MCF 10A (cell line): Measurements from ENCODE around the gene RAX2. TPM values are rescaled to one million over a fixed set of nuclear protein-coding genes. Genes with fewer than 3 reads are reported as not detected.

Experiments used
- BruUV-seq: library from RNA; stranded (reverse); fragments of 400-500 nt; replicated peaks from 2 replicates; lab custom pipeline; 2021; lab: Mats Ljungman, UMichigan
- CTCF ChIA-PET: fragments of 300-600 bp; sonication (Branson Sonifier 250); formaldehyde crosslinking; extraction: SDS; loops from one replicate; lab custom pipeline; 2021; ENCODE audit warnings: antibody characterized with exemption, inconsistent platforms; lab: Yijun Ruan, JAX
- POLR2A ChIA-PET: fragments of 300-600, 350-650 bp; sonication (Branson Sonifier 250); formaldehyde crosslinking; extraction: SDS; loops from one replicate; lab custom pipeline; 2020; ENCODE audit warnings: antibody characterized with exemption, inconsistent platforms; lab: Yijun Ruan, JAX
- DNase-seq: peaks from one replicate; pipeline ENCODE4 v3.0.0-alpha.2; 2018; ENCODE audit not compliant: unreplicated experiment
- H3K27ac Mint-ChIP-seq: one replicate; pipeline ENCODE4 v1.8.0; 2022; ENCODE audit warnings: mild to moderate bottlenecking, low read depth, mixed read lengths; ENCODE audit not compliant: unreplicated experiment
- H3K27me3 Mint-ChIP-seq: one replicate; pipeline ENCODE4 v1.8.0; 2022; ENCODE audit warnings: mixed read lengths; ENCODE audit not compliant: insufficient read depth, unreplicated experiment
- H3K36me3 Mint-ChIP-seq: one replicate; pipeline ENCODE4 v1.8.0; 2022; ENCODE audit warnings: mild to moderate bottlenecking, moderate library complexity, mixed read lengths; ENCODE audit not compliant: insufficient read depth, unreplicated experiment
- H3K4me1 Mint-ChIP-seq: one replicate; pipeline ENCODE4 v1.8.0; 2022; ENCODE audit warnings: mixed read lengths; ENCODE audit not compliant: insufficient read depth, unreplicated experiment
- H3K4me3 Mint-ChIP-seq: one replicate; pipeline ENCODE4 v1.8.0; 2022; ENCODE audit warnings: mild to moderate bottlenecking, moderate library complexity, mixed read lengths; ENCODE audit not compliant: unreplicated experiment
- H3K9me3 Mint-ChIP-seq: one replicate; pipeline ENCODE4 v1.8.0; 2022; ENCODE audit warnings: mixed read lengths; ENCODE audit not compliant: unreplicated experiment
- CTCF ChIP-seq: fragments of 200-600 bp; IDR thresholded peaks from one replicate; pipeline ENCODE4 v1.8.0; 2022; ENCODE audit warnings: antibody characterized with exemption, mild to moderate bottlenecking; ENCODE audit not compliant: unreplicated experiment
- intact Hi-C: fragments of 100-400 bp; cut with micrococcal nuclease; formaldehyde crosslinking; loops from 2 replicates; pipeline ENCODE4 v1.14.1; 2022
- total RNA-seq: library from RNA; stranded (reverse); gene quantifications from 2 replicates; pipeline ENCODE4 v1.2.3, GENCODE V29; 2022

Gene RAX2
- total RNA-seq, 1 experiment from 2014 or later: not detected

DNA sequence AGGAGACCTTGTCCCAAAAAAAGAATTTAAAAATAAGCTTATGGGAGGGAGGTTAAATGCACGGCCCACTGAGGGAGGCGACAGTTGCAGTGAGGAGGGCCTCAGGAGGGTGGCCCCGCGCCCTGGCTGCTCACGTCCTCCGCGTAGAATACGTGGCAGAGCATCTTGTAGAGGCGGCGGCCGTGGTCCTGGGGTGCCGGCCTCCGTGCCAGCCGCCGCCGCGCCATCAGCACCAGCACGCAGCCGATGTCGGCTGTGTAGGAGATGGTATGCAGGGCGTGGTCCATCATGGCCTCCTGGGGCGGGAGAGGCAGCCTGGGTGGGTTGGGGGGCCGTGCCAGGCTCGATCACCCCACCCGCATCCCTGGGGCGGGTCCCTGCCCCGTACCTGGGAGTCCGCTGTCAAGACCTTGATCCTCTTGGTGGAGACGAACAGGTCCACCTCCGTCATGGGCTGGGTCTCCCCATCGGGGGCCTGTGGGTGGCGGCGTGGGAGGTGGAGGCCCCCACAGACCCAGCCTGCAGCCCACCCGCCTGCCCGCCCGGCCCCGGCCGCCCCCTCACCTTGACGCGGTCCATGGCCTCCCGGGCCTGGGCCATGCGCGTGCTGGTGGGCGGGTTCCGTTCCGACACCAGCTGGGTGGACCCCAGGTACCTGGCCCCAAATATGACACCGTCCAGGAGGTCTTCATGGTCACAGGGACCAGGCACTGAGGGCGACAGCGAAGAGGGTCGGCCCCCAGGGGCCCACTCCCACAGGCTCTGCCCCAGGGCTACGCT lies 18.2 kb downstream of the RAX2 start:
- Mint-ChIP-seq H3K27me3 (no peaks in the 10 kb centered on the region), H3K4me3 (no peak overlapping the region), H3K27ac (no peak overlapping the region), H3K9me3 (no peaks in the 10 kb centered on the region), H3K36me3 (peaks cover 38% of the 10 kb centered on the region), H3K4me1 (no peaks in the 10 kb centered on the region)
- POLR2A ChIA-PET: interaction anchor here (1.1 kb wide), 1 partner anchor 34 kb away, joined by 4 read pairs; no protein-coding TSS in a partner anchor
- intact Hi-C loops: no loop called here
- no peak for DNase-seq
- no peak for TF ChIP-seq CTCF
- CTCF ChIA-PET: no interaction called here
- BruUV-seq: no TSS peak

DNA sequence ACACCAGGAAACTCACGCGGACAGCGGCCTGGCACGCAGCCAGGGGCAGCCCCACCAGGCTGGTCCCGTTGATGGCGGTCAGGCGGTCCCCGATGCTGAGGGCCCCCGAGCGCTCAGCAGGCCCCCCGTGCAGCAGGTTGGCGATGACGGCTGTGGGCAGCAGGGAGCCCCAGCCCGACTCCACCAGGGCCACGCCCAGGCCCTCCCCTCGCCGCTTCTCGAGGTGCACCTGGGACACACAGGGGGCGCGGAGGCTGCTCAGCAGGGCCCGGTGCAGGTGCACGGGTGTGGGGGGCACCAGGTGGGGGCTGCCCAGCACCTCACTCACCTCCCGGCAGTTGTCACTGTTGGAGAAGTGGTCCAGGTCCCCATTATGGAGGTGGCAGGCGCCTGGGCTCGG lies 19.5 kb downstream of the RAX2 start:
- no TSS peak for BruUV-seq
- H3K9me3 Mint-ChIP-seq: no peaks in the 10 kb centered on the region
- no peaks in the 10 kb centered on the region for H3K4me1 Mint-ChIP-seq
- H3K27me3 Mint-ChIP-seq: no peaks in the 10 kb centered on the region
- intact Hi-C loops: no loop called here
- H3K27ac Mint-ChIP-seq: no peak overlapping the region
- no peak overlapping the region for H3K4me3 Mint-ChIP-seq
- ChIA-PET CTCF (interaction anchor here (1.1 kb wide), 1 partner anchor 10 kb away, joined by 4 read pairs; the partner anchor contains the start of gene MRPL54), POLR2A (interaction anchor here (0.6 to 1.2 kb wide), 2 partner anchors 9 to 10 kb away, joined by 3 to 5 read pairs; partner anchors contain the start of genes APBA3 and MRPL54)
- TF ChIP-seq CTCF: no peak
- H3K36me3 Mint-ChIP-seq: peaks cover 30% of the 10 kb centered on the region
- DNase-seq: no peak

GRCh38 chr19:3751236-3751635 lies 20.8 kb downstream of the RAX2 start:
- H3K27me3 Mint-ChIP-seq: no peaks in the 10 kb centered on the region
- H3K4me3 Mint-ChIP-seq: no peak overlapping the region
- ChIA-PET CTCF (interaction anchor here (1.1 kb wide), 1 partner anchor 11 kb away, joined by 4 read pairs; the partner anchor contains the start of gene MRPL54), POLR2A (interaction anchor here (1.2 kb wide), 1 partner anchor 11 kb away, joined by 5 read pairs; the partner anchor contains the start of genes APBA3 and MRPL54)
- no peak overlapping the region for H3K27ac Mint-ChIP-seq
- BruUV-seq: no TSS peak
- DNase-seq: no peak
- no peak for TF ChIP-seq CTCF
- no peaks in the 10 kb centered on the region for H3K9me3 Mint-ChIP-seq
- H3K4me1 Mint-ChIP-seq: no peaks in the 10 kb centered on the region
- H3K36me3 Mint-ChIP-seq: peaks cover 20% of the 10 kb centered on the region
- intact Hi-C loops: no loop called here

- BruUV-seq: no TSS peak
- Mint-ChIP-seq H3K4me3 (no peak overlapping the region), H3K4me1 (no peaks in the 10 kb centered on the region), H3K9me3 (no peaks in the 10 kb centered on the region), H3K27me3 (no peaks in the 10 kb centered on the region), H3K27ac (no peak overlapping the region), H3K36me3 (peaks cover 19% of the 10 kb centered on the region)
- intact Hi-C loops: no loop called here
- ChIA-PET CTCF (no interaction called here), POLR2A (no interaction called here)
- no peak for TF ChIP-seq CTCF
- DNase-seq: no peak
Measured at GRCh38 chr19:3750211-3750610, 21.8 kb downstream of the RAX2 start.
